Thoracic aorta (tissue), 2 donors: ENCODE data around the gene ZKSCAN7. TPM values are rescaled to one million over a fixed set of nuclear protein-coding genes. Genes with fewer than 3 reads are reported as not detected.

Experiments used
- ATAC-seq: fragments of 150-250 bp; one replicate; pipeline ENCODE4 v1.8.0; 2017; ENCODE audit warnings: low read depth; ENCODE audit not compliant: insufficient number of reproducible peaks, low FRiP score
- DNase-seq: peaks from one replicate; pipeline ENCODE4 v3.0.0-alpha.2; 2020; ENCODE audit warnings: low spot score
- H3K27ac ChIP-seq, 2 donors: fragments of 200-600 bp; sonication (generic); 1 replicate in 1 of 2; 2 replicates in 1 of 2; pipeline ENCODE4 v1.5.1; 2016; ENCODE audit warnings: mild to moderate bottlenecking in 2 of 2, moderate library complexity in 2 of 2
- H3K27me3 ChIP-seq: fragments of 200-600 bp; sonication (generic); replicated peaks from 2 replicates; pipeline ENCODE4 v1.6.0; 2016; ENCODE audit warnings: mild to moderate bottlenecking; ENCODE audit not compliant: insufficient read depth
- H3K36me3 ChIP-seq: fragments of 200-600 bp; sonication (generic); one replicate; pipeline ENCODE4 v1.5.1; 2016
- H3K4me1 ChIP-seq, 2 donors: fragments of 200-600 bp; sonication (generic); 1 replicate in 1 of 2; 2 replicates in 1 of 2; pipeline versions ENCODE4 v1.5.1 to v1.6.0; 2016; ENCODE audit warnings: low read depth in 2 of 2, mild to moderate bottlenecking in 1 of 2; ENCODE audit not compliant: control insufficient read depth in 1 of 2
- H3K4me3 ChIP-seq: fragments of 200-600 bp; sonication (generic); 2 replicates; pipeline ENCODE4 v1.5.1; 2016; ENCODE audit warnings: mild to moderate bottlenecking
- H3K9me3 ChIP-seq: fragments of 200-600 bp; sonication (generic); 2 replicates; pipeline ENCODE4 v1.5.1; 2016
- total RNA-seq, 2 donors: library from RNA; depleted of rRNA; stranded (reverse); fragments of >200 nt; gene quantifications; one replicate each; pipeline versions ENCODE4 v1.1.0 to v1.2.3, GENCODE V29; 2016
- TF ChIP-seq, protein P1 (sequence below): fragments of 200-600 bp; sonication (generic); IDR thresholded peaks from one replicate; pipeline ENCODE4 v1.5.1; 2019; ENCODE audit warnings: antibody characterized with exemption

The ZKSCAN7 gene
- 1 to 10 TPM; 2.5 to 5.4 TPM for total RNA-seq

DNA sequence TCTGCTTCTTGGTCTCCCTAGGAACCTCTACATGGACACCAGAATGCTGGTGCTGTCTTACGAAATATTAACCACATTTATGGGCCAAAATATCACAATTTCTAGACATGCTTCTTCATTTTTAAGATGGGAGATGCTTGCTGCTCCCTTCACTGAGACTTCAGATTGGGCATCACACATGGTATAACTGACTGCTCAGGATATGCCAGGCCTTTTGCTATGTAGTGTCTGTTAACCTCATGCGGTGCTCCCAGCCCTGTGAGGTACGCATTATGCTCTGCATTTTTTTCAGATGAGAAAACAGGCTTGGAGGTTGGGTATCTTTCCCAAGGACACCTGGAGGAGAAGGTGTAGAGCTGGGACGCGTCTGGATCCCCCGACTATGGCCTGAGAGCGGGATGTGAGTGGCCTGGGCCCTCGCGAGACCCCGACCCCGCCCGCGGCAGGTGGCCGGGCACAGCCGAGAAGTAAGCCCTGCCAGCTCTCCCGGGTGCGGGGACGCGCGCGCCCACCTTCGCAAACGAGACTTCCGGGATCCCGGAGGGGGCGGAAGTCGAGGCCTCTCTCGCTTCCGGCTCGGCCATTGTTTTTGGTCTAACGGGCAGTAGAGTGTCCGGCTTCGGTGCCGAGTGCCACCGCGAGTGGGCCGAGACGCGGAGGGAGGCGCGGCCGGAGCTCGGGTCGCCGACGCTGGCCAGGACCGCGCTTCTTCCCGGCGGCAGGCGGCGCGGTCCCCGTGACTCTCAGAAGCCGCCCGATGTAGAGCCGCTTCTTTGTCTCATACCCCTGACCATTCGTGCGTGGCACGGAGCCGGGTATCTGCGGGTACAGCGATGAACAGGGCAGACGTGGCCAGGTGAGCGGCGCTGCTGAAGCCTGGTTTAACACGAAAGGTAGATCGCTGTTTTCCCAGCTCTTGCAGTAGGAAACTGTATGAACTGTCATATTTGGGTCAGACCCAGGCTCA, at the start of gene ZKSCAN7:
ZKSCAN7 (plus strand) TSS at position 568 of the 967 bp plus-strand sequence. CDS start 1,855 bp downstream, outside the sequence.
- Histone ChIP-seq H3K27ac (peak within 1 kb of the TSS; percentile 60 to 79), H3K9me3 (no peaks in the 10 kb centered on the region), H3K4me3 (peak within 1 kb of the TSS; percentile 67), H3K27me3 (no peaks in the 10 kb centered on the region), H3K4me1 (peaks cover 5 to 16% of the 10 kb centered on the region in 2 donors), H3K36me3 (no peaks in the 10 kb centered on the region)
- TF ChIP-seq, protein P1, sequence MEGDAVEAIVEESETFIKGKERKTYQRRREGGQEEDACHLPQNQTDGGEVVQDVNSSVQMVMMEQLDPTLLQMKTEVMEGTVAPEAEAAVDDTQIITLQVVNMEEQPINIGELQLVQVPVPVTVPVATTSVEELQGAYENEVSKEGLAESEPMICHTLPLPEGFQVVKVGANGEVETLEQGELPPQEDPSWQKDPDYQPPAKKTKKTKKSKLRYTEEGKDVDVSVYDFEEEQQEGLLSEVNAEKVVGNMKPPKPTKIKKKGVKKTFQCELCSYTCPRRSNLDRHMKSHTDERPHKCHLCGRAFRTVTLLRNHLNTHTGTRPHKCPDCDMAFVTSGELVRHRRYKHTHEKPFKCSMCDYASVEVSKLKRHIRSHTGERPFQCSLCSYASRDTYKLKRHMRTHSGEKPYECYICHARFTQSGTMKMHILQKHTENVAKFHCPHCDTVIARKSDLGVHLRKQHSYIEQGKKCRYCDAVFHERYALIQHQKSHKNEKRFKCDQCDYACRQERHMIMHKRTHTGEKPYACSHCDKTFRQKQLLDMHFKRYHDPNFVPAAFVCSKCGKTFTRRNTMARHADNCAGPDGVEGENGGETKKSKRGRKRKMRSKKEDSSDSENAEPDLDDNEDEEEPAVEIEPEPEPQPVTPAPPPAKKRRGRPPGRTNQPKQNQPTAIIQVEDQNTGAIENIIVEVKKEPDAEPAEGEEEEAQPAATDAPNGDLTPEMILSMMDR, result no peak
- DNase-seq (no peak), ATAC-seq (no peak)

DNA sequence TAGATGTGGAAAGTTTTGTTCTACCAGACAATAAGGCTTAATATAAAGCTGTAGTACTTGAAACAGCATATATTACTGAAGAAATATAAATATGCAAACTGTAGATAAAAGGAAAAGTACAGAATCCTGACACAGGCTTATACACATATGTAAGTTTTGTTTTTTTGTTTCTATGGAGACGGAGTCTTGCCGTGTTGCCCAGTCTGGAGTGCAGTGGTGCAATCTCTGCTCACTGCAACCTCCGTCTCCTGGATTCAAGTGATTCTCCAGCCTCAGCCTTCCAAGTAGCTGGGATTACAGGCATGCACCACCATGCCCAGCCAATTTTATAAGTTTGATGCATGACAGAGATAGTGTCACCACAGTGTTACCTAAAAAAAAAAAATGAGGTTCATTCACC, 48.4 kb upstream of the ZKSCAN7 start:
- H3K27ac ChIP-seq, result no peak overlapping the region
- peaks cover 11% of the 10 kb centered on the region for H3K36me3 ChIP-seq
- ATAC-seq (no peak), DNase-seq (no peak)
- H3K9me3 ChIP-seq, result peaks cover 1% of the 10 kb centered on the region
- H3K27me3 ChIP-seq, result no peaks in the 10 kb centered on the region
- peaks cover 9 to 23% of the 10 kb centered on the region in 2 donors for H3K4me1 ChIP-seq
- no peak overlapping the region for H3K4me3 ChIP-seq
- TF ChIP-seq, protein P1, result no peak

DNA sequence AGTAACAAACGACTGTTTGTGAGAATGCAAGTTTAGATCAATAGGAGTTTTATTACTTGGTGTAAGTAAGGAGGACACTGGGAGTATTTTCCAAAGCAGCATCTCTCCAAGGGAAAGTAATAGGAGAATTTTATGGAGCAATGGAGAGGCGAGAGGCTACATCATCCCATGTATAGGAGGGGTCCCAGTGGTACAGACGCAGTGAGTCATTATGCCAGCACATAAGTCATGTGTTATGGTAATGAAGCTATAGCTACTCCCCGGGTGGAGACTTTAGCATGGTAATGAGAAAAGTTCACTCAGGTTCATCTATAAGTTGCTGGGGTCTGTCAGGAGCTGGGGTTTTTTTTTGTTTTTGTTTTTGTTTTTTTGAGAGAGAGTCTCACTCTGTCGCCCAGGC, 48.0 kb upstream of the ZKSCAN7 start:
- Histone ChIP-seq H3K36me3 (peaks cover 7% of the 10 kb centered on the region), H3K9me3 (no peaks in the 10 kb centered on the region), H3K4me1 (peaks cover 9 to 26% of the 10 kb centered on the region in 2 donors), H3K27ac (no peak overlapping the region), H3K27me3 (no peaks in the 10 kb centered on the region), H3K4me3 (no peak overlapping the region)
- no peak for DNase-seq
- ATAC-seq, result no peak
- TF ChIP-seq, protein P1, result no peak

DNA sequence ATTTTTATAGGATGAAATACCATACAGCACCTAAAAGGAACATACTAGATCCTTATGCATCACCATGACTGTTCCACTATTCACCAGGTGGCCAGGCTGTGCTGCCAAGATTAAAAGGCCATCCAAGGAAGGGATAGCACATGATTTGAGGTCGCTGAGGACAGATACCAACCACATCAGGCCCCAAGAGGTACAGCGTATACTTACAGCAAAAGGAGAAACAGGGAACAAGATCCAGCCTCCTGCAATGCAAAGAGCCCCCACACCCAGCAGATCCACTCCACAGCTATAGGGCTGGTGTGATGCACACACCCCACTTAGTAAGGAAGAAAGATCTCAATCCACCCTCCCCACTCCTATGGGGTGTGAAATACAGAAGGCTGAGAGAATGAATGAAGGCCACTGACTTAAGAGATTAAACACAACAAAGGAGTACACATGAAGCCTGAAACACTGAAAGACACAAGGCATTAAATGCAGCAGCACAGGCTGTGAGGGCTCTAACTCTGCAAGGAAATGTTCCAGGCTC, 45.5 kb upstream of the ZKSCAN7 start:
- H3K4me3 ChIP-seq, result peak overlapping the region; percentile 76
- TF ChIP-seq, protein P1, result no peak
- H3K9me3 ChIP-seq, result no peaks in the 10 kb centered on the region
- no peaks in the 10 kb centered on the region for H3K27me3 ChIP-seq
- peaks cover 9 to 26% of the 10 kb centered on the region in 2 donors for H3K4me1 ChIP-seq
- ATAC-seq, result no peak
- no peak for DNase-seq
- peak overlapping the region in 1 of 2 donors; percentile 71 for H3K27ac ChIP-seq
- H3K36me3 ChIP-seq, result no peaks in the 10 kb centered on the region

DNA sequence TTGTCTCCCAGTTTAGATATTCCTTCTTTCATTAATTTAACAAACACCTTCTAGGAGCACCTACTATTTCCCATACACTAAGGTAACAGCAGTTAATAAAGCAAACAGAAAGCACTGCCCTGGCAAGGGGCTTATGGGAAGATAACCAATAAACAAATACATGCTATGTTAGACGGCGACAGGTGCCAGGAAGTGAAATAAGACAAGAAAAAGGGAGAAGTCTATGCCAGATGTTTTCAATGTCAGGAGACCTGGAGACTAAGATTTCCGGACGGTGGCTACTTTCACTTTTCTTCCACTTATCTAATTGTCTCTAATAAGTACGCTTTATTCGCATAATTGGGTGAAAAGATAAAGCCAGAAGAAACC, 45.0 kb upstream of the ZKSCAN7 start:
- Histone ChIP-seq H3K36me3 (no peaks in the 10 kb centered on the region), H3K4me3 (peak overlapping the region; percentile 76), H3K4me1 (peaks cover 9 to 26% of the 10 kb centered on the region in 2 donors), H3K27me3 (no peaks in the 10 kb centered on the region), H3K27ac (peak overlapping the region; percentile 71 to 79), H3K9me3 (no peaks in the 10 kb centered on the region)
- TF ChIP-seq, protein P1, result no peak
- no peak for ATAC-seq
- DNase-seq, result no peak
